SK-N-SH (cell line): ENCODE data around the gene ELP4. TPM values are rescaled to one million over a fixed set of nuclear protein-coding genes. Genes with fewer than 3 reads are reported as not detected.

Experiments used
- CTCF ChIA-PET: fragments of 300-600, 350-600 bp; formaldehyde crosslinking; extraction: SDS; loops from one replicate; lab custom pipeline; 2021; lab: Yijun Ruan, JAX
- POLR2A ChIA-PET: fragments of 350-600 bp; sonication (Branson Sonifier 250); formaldehyde crosslinking; extraction: SDS; loops from one replicate; lab custom pipeline; 2020; ENCODE audit warnings: antibody characterized with exemption, inconsistent platforms; lab: Yijun Ruan, JAX
- DNase-seq: peaks from one replicate; pipeline ENCODE4 v3.0.0; 2012
- H2AFZ ChIP-seq: fragments of 200-600 bp; sonication (generic); 2 replicates; pipeline ENCODE4 v1.8.1; 2016; ENCODE audit warnings: antibody characterized with exemption, mild to moderate bottlenecking, low read depth
- H3F3A ChIP-seq: fragments of 200-600 bp; sonication (generic); replicated peaks from 2 replicates; pipeline ENCODE3; 2016; ENCODE audit warnings: antibody characterized with exemption, mild to moderate bottlenecking; ENCODE audit not compliant: insufficient read depth
- H3K27ac ChIP-seq, 2 experiments: fragments of 200-500 bp in 1 of 2; fragments of 200-600 bp in 1 of 2; sonication (Bioruptor generic) in 1 of 2; sonication (generic), shearing (Covaris generic) in 1 of 2; 2 replicates each; pipeline versions ENCODE4 v1.5.1 to v1.6.1; 2014 to 2016; ENCODE audit warnings: low read depth in 2 of 2, inconsistent platforms in 1 of 2, low read length in 1 of 2, mild to moderate bottlenecking in 1 of 2, mixed read lengths in 1 of 2
- H3K27me3 ChIP-seq: fragments of 200-600 bp; sonication (generic), shearing (Covaris generic); 2 replicates; pipeline ENCODE4 v1.6.1; 2016; ENCODE audit warnings: mixed run types; ENCODE audit not compliant: insufficient read depth
- H3K36me3 ChIP-seq, 2 experiments: fragments of 200-500 bp in 1 of 2; fragments of 200-600 bp in 1 of 2; sonication (Bioruptor generic) in 1 of 2; sonication (generic) in 1 of 2; replicated peaks in 1 of 2; 2 replicates each; pipeline versions ENCODE3 to v1.5.1; 2014 to 2016; ENCODE audit warnings: low read length in 1 of 2, mild to moderate bottlenecking in 1 of 2; ENCODE audit not compliant: insufficient read depth in 2 of 2, control insufficient read depth in 1 of 2
- H3K4me1 ChIP-seq, 2 experiments: fragments of 200-500 bp in 1 of 2; fragments of 200-600 bp in 1 of 2; sonication (Bioruptor generic) in 1 of 2; sonication (generic), shearing (Covaris generic) in 1 of 2; 2 replicates each; pipeline versions ENCODE4 v1.5.1 to v1.6.1; 2014 to 2016; ENCODE audit warnings: low read depth in 1 of 2, low read length in 1 of 2, mixed run types in 1 of 2; ENCODE audit not compliant: insufficient read depth in 2 of 2, control insufficient read depth in 1 of 2
- H3K4me2 ChIP-seq: fragments of 200-600 bp; sonication (generic), shearing (Covaris generic); 2 replicates; pipeline ENCODE4 v1.6.1; 2017; ENCODE audit warnings: mixed run types
- H3K4me3 ChIP-seq, 2 experiments: fragments of 200-500 bp in 1 of 2; fragments of 200-600 bp in 1 of 2; sonication (Bioruptor generic) in 1 of 2; sonication (generic), shearing (Covaris generic) in 1 of 2; 2 replicates each; pipeline versions ENCODE4 v1.5.1 to v1.8.1; 2014 to 2016; ENCODE audit warnings: low read depth in 2 of 2, inconsistent platforms in 1 of 2, low read length in 1 of 2, mild to moderate bottlenecking in 1 of 2, mixed read lengths in 1 of 2, moderate library complexity in 1 of 2
- H3K79me2 ChIP-seq: fragments of 200-600 bp; sonication (generic); 2 replicates; pipeline ENCODE4 v1.8.1; 2017; ENCODE audit warnings: mild to moderate bottlenecking; ENCODE audit not compliant: insufficient read depth
- H3K9ac ChIP-seq: fragments of 200-600 bp; sonication (generic); 2 replicates; pipeline ENCODE4 v1.6.1; 2017; ENCODE audit warnings: mixed run types
- H3K9me2 ChIP-seq: fragments of 200-600 bp; sonication (generic); 2 replicates; pipeline ENCODE4 v1.6.1; 2017; ENCODE audit warnings: mixed run types
- H3K9me3 ChIP-seq: fragments of 200-600 bp; sonication (generic); 2 replicates; pipeline ENCODE4 v1.6.1; 2017; ENCODE audit warnings: mixed run types, mild to moderate bottlenecking, moderate library complexity
- H4K20me1 ChIP-seq: fragments of 200-600 bp; sonication (generic); 2 replicates; pipeline ENCODE4 v1.6.1; 2017; ENCODE audit warnings: mild to moderate bottlenecking, mixed run types; ENCODE audit not compliant: insufficient read depth
- EP300 ChIP-seq, 2 experiments: IDR thresholded peaks; 2 replicates each; pipeline versions ENCODE4 v1.4.0 to v1.6.1; 2012; ENCODE audit warnings: borderline replicate concordance in 1 of 2, low read depth in 1 of 2, low read length in 1 of 2
- EZH2phosphoT487 ChIP-seq: fragments of 200-600 bp; sonication (generic); IDR thresholded peaks from 2 replicates; pipeline ENCODE4 v1.6.1; 2017; ENCODE audit warnings: low read depth, mixed run types, mild to moderate bottlenecking, antibody characterized with exemption, moderate library complexity, borderline replicate concordance
- FOSL2 ChIP-seq: IDR thresholded peaks from 2 replicates; pipeline ENCODE4 v1.4.0; 2012; ENCODE audit warnings: low read depth, mild to moderate bottlenecking, moderate library complexity, borderline replicate concordance
- FOXJ3 ChIP-seq: sonication (generic); formaldehyde crosslinking; IDR thresholded peaks from 2 replicates; pipeline ENCODE4 v1.5.1; 2020; ENCODE audit warnings: mild to moderate bottlenecking, missing genetic modification reagents
- IRF3 ChIP-seq: fragments of 150-350 bp; IDR thresholded peaks from 2 replicates; pipeline ENCODE4 v1.6.1; 2016; ENCODE audit warnings: mild to moderate bottlenecking, low read depth, low read length
- JUND ChIP-seq: IDR thresholded peaks from 2 replicates; pipeline ENCODE4 v1.4.0; 2012
- NFIC ChIP-seq: IDR thresholded peaks from 2 replicates; pipeline ENCODE4 v1.4.0; 2012; ENCODE audit warnings: borderline replicate concordance
- NRF1 ChIP-seq: IDR thresholded peaks from 2 replicates; pipeline ENCODE4 v1.6.1; 2012; ENCODE audit warnings: low read depth, mild to moderate bottlenecking, low read length
- POLR2AphosphoS5 ChIP-seq: IDR thresholded peaks from 2 replicates; pipeline ENCODE4 v1.6.1; 2012; ENCODE audit warnings: low read depth, low read length
- RAD21 ChIP-seq: IDR thresholded peaks from 2 replicates; pipeline ENCODE4 v1.6.1; 2012; ENCODE audit warnings: mild to moderate bottlenecking, low read length
- RCOR1 ChIP-seq: fragments of 150-350 bp; IDR thresholded peaks from 2 replicates; pipeline ENCODE4 v1.6.1; 2017; ENCODE audit warnings: antibody characterized with exemption, low read length
- RXRA ChIP-seq: IDR thresholded peaks from 2 replicates; pipeline ENCODE4 v1.4.0; 2012; ENCODE audit warnings: low read depth, mild to moderate bottlenecking, borderline replicate concordance
- SMC3 ChIP-seq: IDR thresholded peaks from 2 replicates; pipeline ENCODE4 v1.6.1; 2012; ENCODE audit warnings: low read depth, low read length, improper control_type of control experiment
- TCF12 ChIP-seq: IDR thresholded peaks from 2 replicates; pipeline ENCODE4 v1.4.0; 2012
- TEAD4 ChIP-seq: IDR thresholded peaks from 2 replicates; pipeline ENCODE4 v1.4.0; 2012; ENCODE audit warnings: mild to moderate bottlenecking, borderline replicate concordance; ENCODE audit not compliant: insufficient read depth
- USF2 ChIP-seq: fragments of 150-350 bp; IDR thresholded peaks from 2 replicates; pipeline ENCODE4 v1.6.1; 2017; ENCODE audit warnings: antibody characterized with exemption, low read length, low read depth, borderline replicate concordance
- YY1 ChIP-seq: IDR thresholded peaks from 2 replicates; pipeline ENCODE4 v1.4.0; 2012; ENCODE audit warnings: low read depth, mild to moderate bottlenecking
- WGBS: methylation state at CpG from one replicate; pipeline ENCODE4 v1.1.6; 2017; ENCODE audit warnings: low lambda C conversion rate; 5-methylcytosine and 5-hydroxymethylcytosine counted together
- polyA plus RNA-seq, 3 experiments: library from polyadenylated mRNA; depleted of rRNA; stranded (reverse); fragments of >200 nt; gene quantifications; 2 replicates each; pipeline ENCODE4 v1.2.3, GENCODE V29; 2012
- TF ChIP-seq, protein P1 (sequence below): IDR thresholded peaks from 2 replicates; pipeline ENCODE4; 2012
- TF ChIP-seq, protein P2 (sequence below): IDR thresholded peaks from 2 replicates; pipeline ENCODE4 v1.4.0; 2012; ENCODE audit warnings: low read depth, borderline replicate concordance

Gene ELP4
- polyA plus RNA-seq, 1 of the 3 experiments (the other 2 are of a cell fraction) = 7.0 TPM

DNA sequence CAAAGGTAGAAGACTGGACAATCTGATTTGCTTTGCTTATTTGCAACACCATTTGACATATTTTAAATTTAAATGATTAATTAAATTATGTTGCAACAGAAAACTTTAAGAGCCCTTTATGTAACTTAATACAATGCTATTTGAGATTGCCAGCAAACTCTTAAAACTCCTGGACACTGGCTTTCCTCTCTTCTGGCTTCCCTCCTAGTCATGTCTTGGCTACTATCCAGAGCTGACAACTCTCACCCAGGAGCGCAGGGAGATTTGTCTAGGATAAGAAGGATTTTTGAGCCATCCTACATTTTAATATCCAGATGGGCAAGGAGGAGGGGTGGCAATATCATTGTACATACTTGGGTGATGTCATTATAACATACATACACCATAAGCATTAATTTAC is 134.3 kb downstream of the ELP4 start:
- no peaks in the 10 kb centered on the region for H3K79me2 ChIP-seq
- H2AFZ ChIP-seq = no peak overlapping the region
- H3F3A ChIP-seq = peaks cover 23% of the 10 kb centered on the region
- DNase-seq = no peak
- CTCF ChIA-PET = interaction anchor here (0.9 kb wide), 1 partner anchor 9 kb away, joined by 4 read pairs; no protein-coding TSS in a partner anchor
- no peaks in the 10 kb centered on the region for H3K9me2 ChIP-seq
- no peak overlapping the region for H3K27ac ChIP-seq
- no peak overlapping the region for H3K4me3 ChIP-seq
- no peaks in the 10 kb centered on the region for H3K27me3 ChIP-seq
- POLR2A ChIA-PET = no interaction called here
- peaks cover 0 to 21% of the 10 kb centered on the region in 2 experiments; a peak in 3 of 4 replicates for H3K4me1 ChIP-seq
- H3K9me3 ChIP-seq = no peaks in the 10 kb centered on the region
- H3K36me3 ChIP-seq = no peaks in the 10 kb centered on the region
- WGBS = 8% methylated on average over 1 of the region's 1 CpG
- no peak overlapping the region for H3K9ac ChIP-seq
- TF ChIP-seq EP300 (IDR thresholded peaks at IDR 0.05; ENCODE audit: borderline replicate concordance in 1 of 2, low read depth in 1 of 2, low read length in 1 of 2) (peak in 1 of 2 experiments; percentile 31; a peak in 1 of 4 replicates), SMC3 (no peak), NFIC (peak; percentile 88), JUND (peak; percentile 44), NRF1 (no peak), FOSL2 (0 out of 2 replicates have a peak, but pooled peaks have one; percentile 3), IRF3 (no peak), TCF12 (peak; percentile 78)
- TF ChIP-seq, protein P1, sequence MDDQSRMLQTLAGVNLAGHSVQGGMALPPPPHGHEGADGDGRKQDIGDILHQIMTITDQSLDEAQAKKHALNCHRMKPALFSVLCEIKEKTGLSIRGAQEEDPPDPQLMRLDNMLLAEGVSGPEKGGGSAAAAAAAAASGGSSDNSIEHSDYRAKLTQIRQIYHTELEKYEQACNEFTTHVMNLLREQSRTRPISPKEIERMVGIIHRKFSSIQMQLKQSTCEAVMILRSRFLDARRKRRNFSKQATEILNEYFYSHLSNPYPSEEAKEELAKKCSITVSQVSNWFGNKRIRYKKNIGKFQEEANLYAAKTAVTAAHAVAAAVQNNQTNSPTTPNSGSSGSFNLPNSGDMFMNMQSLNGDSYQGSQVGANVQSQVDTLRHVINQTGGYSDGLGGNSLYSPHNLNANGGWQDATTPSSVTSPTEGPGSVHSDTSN = peak; percentile 48; the same call in 1 of the 2 replicates
- no peak overlapping the region for H3K4me2 ChIP-seq
- no peaks in the 10 kb centered on the region for H4K20me1 ChIP-seq

DNA sequence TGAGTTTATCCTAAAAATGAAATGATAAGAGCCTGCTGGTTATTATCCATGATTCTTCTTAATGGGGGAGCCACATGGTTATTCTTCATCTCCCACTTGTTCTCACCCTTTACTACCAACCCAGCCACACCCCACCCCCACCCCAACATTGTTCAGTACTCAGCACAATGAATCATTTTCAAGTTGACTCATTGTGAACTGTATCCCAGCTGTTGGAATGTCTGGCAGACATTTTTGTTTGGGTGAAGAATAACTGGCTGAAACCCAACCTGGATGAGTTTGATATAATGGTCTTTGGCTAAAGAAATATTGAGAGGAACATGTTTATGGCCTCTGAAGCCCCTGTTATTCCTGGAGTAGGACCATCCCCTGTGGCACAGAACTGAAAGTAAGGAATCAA is 136.2 kb downstream of the ELP4 start:
- Histone ChIP-seq H3K4me1 (peaks cover 0 to 21% of the 10 kb centered on the region in 2 experiments; a peak in 3 of 4 replicates), H3K4me3 (no peak overlapping the region), H3K27ac (no peak overlapping the region), H3F3A (peaks cover 23% of the 10 kb centered on the region), H2AFZ (no peak overlapping the region), H3K9me2 (no peaks in the 10 kb centered on the region), H4K20me1 (no peaks in the 10 kb centered on the region), H3K27me3 (no peaks in the 10 kb centered on the region), H3K79me2 (no peaks in the 10 kb centered on the region), H3K9ac (no peak overlapping the region), H3K9me3 (no peaks in the 10 kb centered on the region), H3K4me2 (no peak overlapping the region), H3K36me3 (no peaks in the 10 kb centered on the region)
- no peak for DNase-seq
- ChIA-PET CTCF (no interaction called here), POLR2A (no interaction called here)
- TF ChIP-seq RXRA (0 out of 2 replicates have a peak, but pooled peaks have one; percentile 40), JUND (peak; percentile 78), EZH2phosphoT487 (no peak), FOXJ3 (CRISPR knock-in tag) (no peak), RCOR1 (no peak), FOSL2 (peak; percentile 96), SMC3 (no peak), NFIC (peak; percentile 81), RAD21 (no peak), YY1 (peak; percentile 55; the same call in 1 of the 2 replicates), POLR2AphosphoS5 (peak; percentile 42; the same call in 1 of the 2 replicates), TCF12 (peak; percentile 83), USF2 (no peak), TEAD4 (peak; percentile 66; the same call in 1 of the 2 replicates), IRF3 (no peak)
- TF ChIP-seq, protein P2, sequence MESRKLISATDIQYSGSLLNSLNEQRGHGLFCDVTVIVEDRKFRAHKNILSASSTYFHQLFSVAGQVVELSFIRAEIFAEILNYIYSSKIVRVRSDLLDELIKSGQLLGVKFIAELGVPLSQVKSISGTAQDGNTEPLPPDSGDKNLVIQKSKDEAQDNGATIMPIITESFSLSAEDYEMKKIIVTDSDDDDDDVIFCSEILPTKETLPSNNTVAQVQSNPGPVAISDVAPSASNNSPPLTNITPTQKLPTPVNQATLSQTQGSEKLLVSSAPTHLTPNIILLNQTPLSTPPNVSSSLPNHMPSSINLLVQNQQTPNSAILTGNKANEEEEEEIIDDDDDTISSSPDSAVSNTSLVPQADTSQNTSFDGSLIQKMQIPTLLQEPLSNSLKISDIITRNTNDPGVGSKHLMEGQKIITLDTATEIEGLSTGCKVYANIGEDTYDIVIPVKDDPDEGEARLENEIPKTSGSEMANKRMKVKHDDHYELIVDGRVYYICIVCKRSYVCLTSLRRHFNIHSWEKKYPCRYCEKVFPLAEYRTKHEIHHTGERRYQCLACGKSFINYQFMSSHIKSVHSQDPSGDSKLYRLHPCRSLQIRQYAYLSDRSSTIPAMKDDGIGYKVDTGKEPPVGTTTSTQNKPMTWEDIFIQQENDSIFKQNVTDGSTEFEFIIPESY = 0 out of 2 replicates have a peak, but pooled peaks have one; percentile 34
- TF ChIP-seq, protein P1 = peak; percentile 60
